Upper lobe of left lung (tissue), 6 donors: ENCODE measurements around the gene TMEM132A. TPM values are rescaled to one million over a fixed set of nuclear protein-coding genes. Genes with fewer than 3 reads are reported as not detected.

Experiments
- ATAC-seq, 2 donors: fragments of 200-7000 bp; cut with Tn5 transposase; one replicate each; pipeline ENCODE4 v1.9.1; 2022; ENCODE audit warnings: mild to moderate bottlenecking in 2 of 2, moderate library complexity in 2 of 2; ENCODE audit not compliant: low FRiP score in 2 of 2
- DNase-seq, 2 donors: peaks; one replicate each; pipeline ENCODE4 v3.0.0-alpha.2; 2019 to 2020
- H3K27ac ChIP-seq, 4 donors: fragments of 200-600 bp; sonication (generic); one replicate each; pipeline ENCODE4 v1.5.1; 2016 to 2019
- H3K27me3 ChIP-seq, 4 donors: fragments of 200-600 bp; sonication (generic); one replicate each; pipeline ENCODE4 v1.5.1; 2017 to 2019
- H3K36me3 ChIP-seq, 4 donors: fragments of 200-600 bp; sonication (generic); one replicate each; pipeline ENCODE4 v1.5.1; 2016 to 2019
- H3K4me1 ChIP-seq, 4 donors: fragments of 200-600 bp; sonication (generic); one replicate each; pipeline ENCODE4 v1.5.1; 2018 to 2019
- H3K4me3 ChIP-seq, 4 donors: fragments of 200-600 bp; sonication (generic); one replicate each; pipeline ENCODE4 v1.5.1; 2017 to 2019; ENCODE audit warnings: mild to moderate bottlenecking in 2 of 4, moderate library complexity in 1 of 4
- H3K9me3 ChIP-seq, 4 donors: fragments of 200-600 bp; sonication (generic); one replicate each; pipeline ENCODE4 v1.5.1; 2018 to 2019
- CTCF ChIP-seq, 6 experiments: fragments of 450-650 bp in 4 of 6; fragments of 200-600 bp in 2 of 6; sonication (generic) in 2 of 6; IDR thresholded peaks; one replicate each; pipeline ENCODE4 v1.5.1; 2016 to 2019; ENCODE audit warnings: antibody characterized with exemption in 6 of 6
- EP300 ChIP-seq, 4 donors: sonication (generic); formaldehyde crosslinking; IDR thresholded peaks; one replicate each; pipeline ENCODE4 v1.5.1; 2017; ENCODE audit warnings: antibody characterized with exemption in 4 of 4, control low read depth in 2 of 4
- POLR2A ChIP-seq, 4 donors: fragments of 450-650 bp; IDR thresholded peaks; one replicate each; pipeline ENCODE4 v1.5.1; 2016 to 2017; ENCODE audit warnings: antibody characterized with exemption in 4 of 4, mild to moderate bottlenecking in 2 of 4
- POLR2AphosphoS5 ChIP-seq, 2 donors: sonication (generic); formaldehyde crosslinking; IDR thresholded peaks; one replicate each; pipeline ENCODE4 v1.5.1; 2017; ENCODE audit warnings: antibody characterized with exemption in 2 of 2
- WGBS, 2 donors: methylation state at CpG; one replicate each; pipeline ENCODE4 v1.1.5; 2017 to 2018; 5-methylcytosine and 5-hydroxymethylcytosine counted together
- small RNA-seq, 4 donors: library from RNA; depleted of rRNA; stranded (forward); fragments of <200 nt; gene quantifications; one replicate each; pipeline ENCODE3, GENCODE V24; 2016
- total RNA-seq, 6 donors: library from RNA; depleted of rRNA in 4 of 6; stranded (reverse); fragments of >200 nt in 4 of 6; gene quantifications; one replicate each; pipeline versions ENCODE4 v1.1.0 to v1.2.1, GENCODE V29; 2016 to 2021
- donor health status: DM: no; HTN: no; CAD: no; lungs with moderate emphysema.
- donor health status: DM: no; HTN: yes; CAD: no; lungs with severe emphysema.

Gene TMEM132A
- total RNA-seq, 6 donors from 2014 or later: 3.6 to 18.2 (median 9.4) TPM

DNA sequence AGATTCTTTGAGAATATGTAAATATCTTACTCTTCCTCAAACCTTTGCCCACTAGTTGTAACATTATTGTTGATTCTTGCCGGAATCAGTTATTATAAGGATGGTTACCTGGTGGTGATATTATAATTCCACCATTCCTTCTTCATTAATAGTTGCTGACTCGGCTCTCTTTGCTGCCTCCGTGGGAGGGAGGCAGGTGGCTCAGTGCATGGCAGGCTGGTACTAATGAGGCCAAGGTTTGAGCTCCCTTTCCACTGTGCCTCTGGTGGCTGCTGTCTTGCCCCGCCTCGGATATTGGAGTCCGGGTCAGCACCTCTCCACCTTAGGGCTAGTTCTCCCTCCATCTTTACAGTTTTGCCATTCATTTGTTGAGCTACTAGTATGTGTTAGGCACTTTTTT lies 59.9 kb downstream of the TMEM132A start:
- no peak overlapping the region for H3K27ac ChIP-seq
- TF ChIP-seq EP300 (IDR thresholded peaks at IDR 0.05): no peak
- TF ChIP-seq POLR2AphosphoS5 (IDR thresholded peaks at IDR 0.05): no peak
- TF ChIP-seq POLR2A (IDR thresholded peaks at IDR 0.05): no peak
- TF ChIP-seq CTCF (IDR thresholded peaks at IDR 0.05): no peak
- H3K4me3 ChIP-seq: no peak overlapping the region
- no peaks in the 10 kb centered on the region for H3K4me1 ChIP-seq
- no peaks in the 10 kb centered on the region for H3K27me3 ChIP-seq
- ATAC-seq: no peak
- 69 to 79% methylated on average over 6 of the region's 6 CpGs for WGBS, 2 donors
- H3K9me3 ChIP-seq: no peaks in the 10 kb centered on the region
- DNase-seq: no peak
- H3K36me3 ChIP-seq: no peaks in the 10 kb centered on the region

GRCh38 chr11:60984636-60985035 lies 60.4 kb downstream of the TMEM132A start:
- Histone ChIP-seq H3K27ac (no peak overlapping the region), H3K36me3 (no peaks in the 10 kb centered on the region), H3K9me3 (no peaks in the 10 kb centered on the region), H3K4me1 (no peaks in the 10 kb centered on the region), H3K27me3 (no peaks in the 10 kb centered on the region), H3K4me3 (no peak overlapping the region)
- 64 to 65% methylated on average over 4 of the region's 4 CpGs for WGBS, 2 donors
- TF ChIP-seq POLR2AphosphoS5 (IDR thresholded peaks at IDR 0.05): no peak
- no peak for TF ChIP-seq EP300 (IDR thresholded peaks at IDR 0.05)
- no peak for TF ChIP-seq CTCF (IDR thresholded peaks at IDR 0.05)
- no peak for TF ChIP-seq POLR2A (IDR thresholded peaks at IDR 0.05)
- DNase-seq (no peak), ATAC-seq (no peak)

- no peak for DNase-seq
- no peak for TF ChIP-seq EP300 (IDR thresholded peaks at IDR 0.05)
- no peak for TF ChIP-seq CTCF (IDR thresholded peaks at IDR 0.05)
- TF ChIP-seq POLR2AphosphoS5 (IDR thresholded peaks at IDR 0.05): no peak
- TF ChIP-seq POLR2A (IDR thresholded peaks at IDR 0.05): no peak
- Histone ChIP-seq H3K36me3 (no peaks in the 10 kb centered on the region), H3K4me3 (no peak overlapping the region), H3K4me1 (no peaks in the 10 kb centered on the region), H3K27ac (peak overlapping the region in 2 of 4 donors; percentile 14 to 39), H3K9me3 (no peaks in the 10 kb centered on the region), H3K27me3 (no peaks in the 10 kb centered on the region)
- WGBS, 2 donors: 90 to 92% methylated on average over 2 of the region's 2 CpGs
- no peak for ATAC-seq
Observed at GRCh38 chr11:60985501-60985900, 61.2 kb downstream of the TMEM132A start.

DNA sequence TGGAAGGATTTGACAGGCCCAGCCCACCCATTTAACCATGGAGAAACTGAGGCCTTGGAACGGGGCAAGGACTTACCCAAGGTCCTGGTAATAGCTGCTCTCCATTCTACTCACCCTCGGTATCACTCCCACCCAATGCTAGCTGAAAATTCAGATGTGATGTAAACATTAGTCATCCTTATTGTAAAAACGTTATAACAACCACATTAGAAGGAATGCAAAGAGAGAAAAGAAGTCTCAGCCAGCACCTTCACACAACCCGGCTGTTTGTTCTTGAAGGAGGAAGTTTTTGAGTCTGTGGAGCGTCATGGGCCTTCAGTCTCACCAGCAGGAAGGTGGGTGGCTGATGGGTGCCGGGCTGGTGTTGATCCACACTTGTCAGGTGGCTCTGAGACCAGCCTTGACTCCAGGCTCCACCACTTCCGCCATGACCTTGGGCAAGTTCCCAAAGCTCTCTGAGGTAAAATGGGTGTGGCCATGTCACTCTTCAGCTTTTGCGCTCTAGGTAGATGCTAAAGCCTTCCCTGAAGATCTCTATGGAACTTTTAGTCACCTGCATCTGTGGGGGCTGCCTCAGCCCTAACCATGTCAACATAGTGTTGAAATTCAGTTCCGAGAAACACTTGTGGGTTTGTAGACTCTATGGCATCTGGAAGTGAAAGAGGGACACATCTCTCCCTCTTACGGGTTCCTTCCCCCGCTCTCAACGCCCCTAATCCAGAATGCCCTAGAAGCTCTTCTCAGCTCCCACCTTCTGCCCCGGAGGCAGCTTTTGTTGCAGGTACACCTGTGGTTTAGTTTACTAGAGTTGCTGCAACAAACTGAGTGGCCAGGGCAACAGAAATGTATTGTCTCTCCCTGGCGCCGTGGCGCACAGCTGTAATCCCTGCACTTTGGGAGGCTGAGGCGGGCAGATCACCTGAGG lies 62.0 kb downstream of the TMEM132A start:
- Histone ChIP-seq H3K27ac (peak overlapping the region in 3 of 4 donors; percentile 8 to 39 (median 14)), H3K4me3 (no peak overlapping the region), H3K4me1 (no peaks in the 10 kb centered on the region), H3K36me3 (no peaks in the 10 kb centered on the region), H3K27me3 (no peaks in the 10 kb centered on the region), H3K9me3 (no peaks in the 10 kb centered on the region)
- TF ChIP-seq CTCF (IDR thresholded peaks at IDR 0.05): no peak
- TF ChIP-seq POLR2AphosphoS5 (IDR thresholded peaks at IDR 0.05): peak in 1 of 2 donors; percentile 50
- 64 to 76% methylated on average over 17 of the region's 17 CpGs for WGBS, 2 donors
- peak; percentile 52 to 62 for ATAC-seq
- DNase-seq: peak in 1 of 2 donors; percentile 62

Small RNA genes within 50 kb of the gene (small RNA-seq; reads per million reads assigned to genes)
- 0 reads per million in 4 donors for gene RNU6-933P

Other genes with a start within 250 kb of the TMEM132A start
- 10 to 100 TPM in 4 of 6 donors, 1 to 10 TPM in 1, not detected in 1; 3.7 to 82.9 (median 15.5) TPM for gene MS4A8, start 224.8 kb upstream of the TMEM132A start, total RNA-seq
- gene MS4A18, start 199.7 kb upstream of the TMEM132A start, total RNA-seq: not detected
- gene MS4A15, start 167.6 kb upstream of the TMEM132A start, total RNA-seq: 100 to 1,000 TPM in 5 of 6 donors, 10 to 100 TPM in 1; 65.5 to 227 (median 120) TPM
- gene MS4A10, start 139.1 kb upstream of the TMEM132A start, total RNA-seq: not detected
- 10 to 100 TPM in 5 of 6 donors, 1 to 10 TPM in 1; 9.0 to 25.1 (median 17.9) TPM for gene CCDC86, start 82.3 kb upstream of the TMEM132A start, total RNA-seq
- gene PTGDR2, start 68.5 kb upstream of the TMEM132A start, total RNA-seq: 1 to 10 TPM in 3 of 6 donors, under 1 TPM in 1, not detected in 2; 0.49 to 1.5 (median 1.1) TPM
- not detected for gene ZP1, start 56.9 kb upstream of the TMEM132A start, total RNA-seq
- 10 to 100 TPM; 10.5 to 72.8 (median 55.1) TPM for gene PRPF19, start 17.9 kb upstream of the TMEM132A start, total RNA-seq
- gene TMEM109, start 10.3 kb upstream of the TMEM132A start, total RNA-seq: 100 to 1,000 TPM in 5 of 6 donors, 10 to 100 TPM in 1; 27.2 to 153 (median 129) TPM
- gene SLC15A3, start 27.7 kb downstream of the TMEM132A start, total RNA-seq: 100 to 1,000 TPM in 4 of 6 donors, 10 to 100 TPM in 2; 29.5 to 186 (median 115) TPM
- 10 to 100 TPM in 2 of 6 donors, 1 to 10 TPM in 4; 3.8 to 27.2 (median 5.3) TPM for gene CD6, start 47.2 kb downstream of the TMEM132A start, total RNA-seq
- gene CD5, start 178.0 kb downstream of the TMEM132A start, total RNA-seq: 1 to 10 TPM; 1.2 to 3.1 (median 2.1) TPM
- 10 to 100 TPM; 14.7 to 42.0 (median 24.3) TPM for gene VPS37C, start 237.0 kb downstream of the TMEM132A start, total RNA-seq